ENCODE data around the gene TMEM225B.

TMEM225B gene

DNA sequence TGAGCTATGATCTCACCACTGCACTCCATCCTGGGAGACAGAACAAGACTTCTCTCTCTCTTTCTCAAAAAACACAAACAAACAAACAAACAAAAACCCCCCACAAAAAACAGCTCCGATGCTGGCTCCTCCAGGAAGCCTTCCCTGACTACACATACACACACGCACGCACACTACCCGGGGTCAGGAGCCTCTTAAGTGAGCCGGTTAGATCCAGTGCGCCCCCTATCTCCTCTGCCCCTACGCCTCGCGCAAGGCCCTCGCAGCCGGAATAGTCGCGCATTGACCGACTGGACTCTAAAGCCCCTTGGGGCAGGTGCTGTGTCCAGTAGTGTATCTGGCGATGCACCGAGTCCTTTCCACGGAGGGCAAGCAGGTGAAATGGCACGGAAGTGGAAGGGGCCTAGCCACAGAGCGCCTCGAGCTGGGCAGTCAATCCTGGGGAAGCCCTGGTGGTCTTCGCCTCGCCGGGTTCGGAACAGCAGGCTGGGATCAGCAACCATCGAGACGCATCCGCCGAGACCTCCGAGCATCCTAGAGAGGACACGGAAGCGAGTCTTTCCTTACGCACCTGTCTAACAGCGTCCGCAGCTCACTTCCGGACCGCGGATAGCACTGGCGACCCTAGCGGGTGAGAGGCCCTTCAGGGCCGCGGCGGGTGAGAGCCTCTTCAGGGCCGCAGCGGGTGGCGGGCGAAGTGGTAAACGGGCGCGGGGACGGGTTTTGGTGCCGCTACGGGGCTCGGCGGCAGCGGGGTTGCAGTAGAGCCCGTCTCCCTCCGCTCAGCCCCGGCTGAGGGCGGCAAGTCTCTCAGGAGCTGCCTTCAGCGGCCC, 18.5 kb downstream of the TMEM225B start, which contains the start of gene ZSCAN25 (continued):
- TF ChIP-seq ZBTB1 (tag by site-specific recombination; IDR thresholded peaks at IDR 0.05): no peak
- TF ChIP-seq ZNF175 (tag by site-specific recombination; IDR thresholded peaks at IDR 0.05): no peak
- TF ChIP-seq, protein P1, sequence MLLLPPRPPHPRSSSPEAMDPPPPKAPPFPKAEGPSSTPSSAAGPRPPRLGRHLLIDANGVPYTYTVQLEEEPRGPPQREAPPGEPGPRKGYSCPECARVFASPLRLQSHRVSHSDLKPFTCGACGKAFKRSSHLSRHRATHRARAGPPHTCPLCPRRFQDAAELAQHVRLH (tag by site-specific recombination; IDR thresholded peaks at IDR 0.05): peak; percentile 99
- TF ChIP-seq ZNF624 (tag by site-specific recombination; IDR thresholded peaks at IDR 0.05): no peak
- TF ChIP-seq, protein P2, sequence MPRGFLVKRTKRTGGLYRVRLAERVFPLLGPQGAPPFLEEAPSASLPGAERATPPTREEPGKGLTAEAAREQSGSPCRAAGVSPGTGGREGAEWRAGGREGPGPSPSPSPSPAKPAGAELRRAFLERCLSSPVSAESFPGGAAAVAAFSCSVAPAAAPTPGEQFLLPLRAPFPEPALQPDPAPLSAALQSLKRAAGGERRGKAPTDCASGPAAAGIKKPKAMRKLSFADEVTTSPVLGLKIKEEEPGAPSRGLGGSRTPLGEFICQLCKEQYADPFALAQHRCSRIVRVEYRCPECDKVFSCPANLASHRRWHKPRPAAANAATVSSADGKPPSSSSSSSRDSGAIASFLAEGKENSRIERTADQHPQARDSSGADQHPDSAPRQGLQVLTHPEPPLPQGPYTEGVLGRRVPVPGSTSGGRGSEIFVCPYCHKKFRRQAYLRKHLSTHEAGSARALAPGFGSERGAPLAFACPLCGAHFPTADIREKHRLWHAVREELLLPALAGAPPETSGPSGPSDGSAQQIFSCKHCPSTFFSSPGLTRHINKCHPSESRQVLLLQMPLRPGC (tag by site-specific recombination; IDR thresholded peaks at IDR 0.05): peak; percentile 61
- peak; percentile 88 for TF ChIP-seq ZXDB (tag by site-specific recombination; IDR thresholded peaks at IDR 0.05)
- TF ChIP-seq RBAK (tag by site-specific recombination; IDR thresholded peaks at IDR 0.05): peak; percentile 66
- TF ChIP-seq, protein P3, sequence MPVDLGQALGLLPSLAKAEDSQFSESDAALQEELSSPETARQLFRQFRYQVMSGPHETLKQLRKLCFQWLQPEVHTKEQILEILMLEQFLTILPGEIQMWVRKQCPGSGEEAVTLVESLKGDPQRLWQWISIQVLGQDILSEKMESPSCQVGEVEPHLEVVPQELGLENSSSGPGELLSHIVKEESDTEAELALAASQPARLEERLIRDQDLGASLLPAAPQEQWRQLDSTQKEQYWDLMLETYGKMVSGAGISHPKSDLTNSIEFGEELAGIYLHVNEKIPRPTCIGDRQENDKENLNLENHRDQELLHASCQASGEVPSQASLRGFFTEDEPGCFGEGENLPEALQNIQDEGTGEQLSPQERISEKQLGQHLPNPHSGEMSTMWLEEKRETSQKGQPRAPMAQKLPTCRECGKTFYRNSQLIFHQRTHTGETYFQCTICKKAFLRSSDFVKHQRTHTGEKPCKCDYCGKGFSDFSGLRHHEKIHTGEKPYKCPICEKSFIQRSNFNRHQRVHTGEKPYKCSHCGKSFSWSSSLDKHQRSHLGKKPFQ (tag by site-specific recombination; IDR thresholded peaks at IDR 0.05): no peak
- TF ChIP-seq, protein P4, sequence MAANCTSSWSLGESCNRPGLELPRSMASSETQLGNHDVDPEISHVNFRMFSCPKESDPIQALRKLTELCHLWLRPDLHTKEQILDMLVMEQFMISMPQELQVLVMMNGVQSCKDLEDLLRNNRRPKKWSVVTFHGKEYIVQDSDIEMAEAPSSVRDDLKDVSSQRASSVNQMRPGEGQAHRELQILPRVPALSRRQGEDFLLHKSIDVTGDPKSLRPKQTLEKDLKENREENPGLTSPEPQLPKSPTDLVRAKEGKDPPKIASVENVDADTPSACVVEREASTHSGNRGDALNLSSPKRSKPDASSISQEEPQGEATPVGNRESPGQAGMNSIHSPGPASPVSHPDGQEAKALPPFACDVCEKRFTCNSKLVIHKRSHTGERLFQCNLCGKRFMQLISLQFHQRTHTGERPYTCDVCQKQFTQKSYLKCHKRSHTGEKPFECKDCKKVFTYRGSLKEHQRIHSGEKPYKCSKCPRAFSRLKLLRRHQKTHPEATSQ (tag by site-specific recombination; IDR thresholded peaks at IDR 0.05): 0 out of 2 replicates have a peak, but pooled peaks have one; percentile 33
- peak; percentile 91 for TF ChIP-seq ZNF660 (tag by site-specific recombination; IDR thresholded peaks at IDR 0.05)
- no peak for TF ChIP-seq ZNF274 (IDR thresholded peaks at IDR 0.05; ENCODE audit: low read length)
- TF ChIP-seq ZNF274 (tag by site-specific recombination; IDR thresholded peaks at IDR 0.05; ENCODE audit: borderline replicate concordance): no peak
- peak; percentile 72; the same call in 1 of the 2 replicates for TF ChIP-seq TRIM28 (IDR thresholded peaks at IDR 0.05; ENCODE audit: borderline replicate concordance, low read length)
- TF ChIP-seq SCRT2 (tag by site-specific recombination; IDR thresholded peaks at IDR 0.05): peak; percentile 87
- TF ChIP-seq ZNF830 (tag by site-specific recombination; IDR thresholded peaks at IDR 0.05; ENCODE audit: low read depth): no peak
- 0 out of 2 replicates have a peak, but pooled peaks have one; percentile 7 for TF ChIP-seq ZNF558 (tag by site-specific recombination; IDR thresholded peaks at IDR 0.05)
- 0 out of 2 replicates have a peak, but pooled peaks have one; percentile 6 for TF ChIP-seq ZNF792 (tag by site-specific recombination; IDR thresholded peaks at IDR 0.05)
- TF ChIP-seq REPIN1 (tag by site-specific recombination; IDR thresholded peaks at IDR 0.05; ENCODE audit: low read depth): 0 out of 2 replicates have a peak, but pooled peaks have one; percentile 79
- TF ChIP-seq ZNF391 (tag by site-specific recombination; IDR thresholded peaks at IDR 0.05; ENCODE audit: borderline replicate concordance, low read depth): peak; percentile 69; the same call in 1 of the 2 replicates
- TF ChIP-seq ZNF76 (tag by site-specific recombination; IDR thresholded peaks at IDR 0.05; ENCODE audit: borderline replicate concordance, low read depth): peak; percentile 78
- TF ChIP-seq, protein P5, sequence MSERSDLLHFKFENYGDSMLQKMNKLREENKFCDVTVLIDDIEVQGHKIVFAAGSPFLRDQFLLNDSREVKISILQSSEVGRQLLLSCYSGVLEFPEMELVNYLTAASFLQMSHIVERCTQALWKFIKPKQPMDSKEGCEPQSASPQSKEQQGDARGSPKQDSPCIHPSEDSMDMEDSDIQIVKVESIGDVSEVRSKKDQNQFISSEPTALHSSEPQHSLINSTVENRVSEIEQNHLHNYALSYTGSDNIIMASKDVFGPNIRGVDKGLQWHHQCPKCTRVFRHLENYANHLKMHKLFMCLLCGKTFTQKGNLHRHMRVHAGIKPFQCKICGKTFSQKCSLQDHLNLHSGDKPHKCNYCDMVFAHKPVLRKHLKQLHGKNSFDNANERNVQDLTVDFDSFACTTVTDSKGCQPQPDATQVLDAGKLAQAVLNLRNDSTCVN (tag by site-specific recombination; optimal IDR thresholded peaks at IDR 0.05): peak; percentile 54
- TF ChIP-seq ZNF221 (tag by site-specific recombination; IDR thresholded peaks at IDR 0.05; ENCODE audit: borderline replicate concordance): no peak
- TF ChIP-seq KLF8 (tag by site-specific recombination; IDR thresholded peaks at IDR 0.05): peak; percentile 59
- no peak for TF ChIP-seq KLF10 (tag by site-specific recombination; IDR thresholded peaks at IDR 0.05)
- TF ChIP-seq, protein P6, sequence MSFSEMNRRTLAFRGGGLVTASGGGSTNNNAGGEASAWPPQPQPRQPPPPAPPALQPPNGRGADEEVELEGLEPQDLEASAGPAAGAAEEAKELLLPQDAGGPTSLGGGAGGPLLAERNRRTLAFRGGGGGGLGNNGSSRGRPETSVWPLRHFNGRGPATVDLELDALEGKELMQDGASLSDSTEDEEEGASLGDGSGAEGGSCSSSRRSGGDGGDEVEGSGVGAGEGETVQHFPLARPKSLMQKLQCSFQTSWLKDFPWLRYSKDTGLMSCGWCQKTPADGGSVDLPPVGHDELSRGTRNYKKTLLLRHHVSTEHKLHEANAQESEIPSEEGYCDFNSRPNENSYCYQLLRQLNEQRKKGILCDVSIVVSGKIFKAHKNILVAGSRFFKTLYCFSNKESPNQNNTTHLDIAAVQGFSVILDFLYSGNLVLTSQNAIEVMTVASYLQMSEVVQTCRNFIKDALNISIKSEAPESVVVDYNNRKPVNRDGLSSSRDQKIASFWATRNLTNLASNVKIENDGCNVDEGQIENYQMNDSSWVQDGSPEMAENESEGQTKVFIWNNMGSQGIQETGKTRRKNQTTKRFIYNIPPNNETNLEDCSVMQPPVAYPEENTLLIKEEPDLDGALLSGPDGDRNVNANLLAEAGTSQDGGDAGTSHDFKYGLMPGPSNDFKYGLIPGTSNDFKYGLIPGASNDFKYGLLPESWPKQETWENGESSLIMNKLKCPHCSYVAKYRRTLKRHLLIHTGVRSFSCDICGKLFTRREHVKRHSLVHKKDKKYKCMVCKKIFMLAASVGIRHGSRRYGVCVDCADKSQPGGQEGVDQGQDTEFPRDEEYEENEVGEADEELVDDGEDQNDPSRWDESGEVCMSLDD (tag by site-specific recombination; IDR thresholded peaks at IDR 0.05): peak; percentile 96
- TF ChIP-seq OVOL3 (tag by site-specific recombination; IDR thresholded peaks at IDR 0.05): peak; percentile 75; the same call in 1 of the 2 replicates
- peak; percentile 90 for TF ChIP-seq ZNF629 (tag by site-specific recombination; IDR thresholded peaks at IDR 0.05)
- peak; percentile 90 for TF ChIP-seq ZFP37 (tag by site-specific recombination; IDR thresholded peaks at IDR 0.05)
- no peak for TF ChIP-seq ZNF37A (tag by site-specific recombination; IDR thresholded peaks at IDR 0.05)
- TF ChIP-seq ZNF654 (tag by site-specific recombination; IDR thresholded peaks at IDR 0.05; ENCODE audit: low read depth): peak; percentile 21
- TF ChIP-seq ZNF10 (tag by site-specific recombination; IDR thresholded peaks at IDR 0.05): peak; percentile 41; the same call in 1 of the 2 replicates

All from HEK293 (cell line).